Testis (tissue), 2 donors: ENCODE measurements around the gene PI4K2B.

ENCODE experiments used
- POLR2A ChIP-seq: fragments of 450-650 bp; IDR thresholded peaks from one replicate; pipeline ENCODE4 v1.6.1; 2017; ENCODE audit warnings: antibody characterized with exemption, mild to moderate bottlenecking, moderate library complexity
- TF ChIP-seq, protein P1 (sequence below), 3 experiments: fragments of 450-650 bp in 2 of 3; fragments of 200-600 bp in 1 of 3; sonication (generic) in 1 of 3; IDR thresholded peaks; one replicate each; pipeline ENCODE4 v1.5.1; 2016 to 2019; ENCODE audit warnings: antibody characterized with exemption in 3 of 3, mild to moderate bottlenecking in 2 of 3, moderate library complexity in 1 of 3

- TF ChIP-seq, protein P1, sequence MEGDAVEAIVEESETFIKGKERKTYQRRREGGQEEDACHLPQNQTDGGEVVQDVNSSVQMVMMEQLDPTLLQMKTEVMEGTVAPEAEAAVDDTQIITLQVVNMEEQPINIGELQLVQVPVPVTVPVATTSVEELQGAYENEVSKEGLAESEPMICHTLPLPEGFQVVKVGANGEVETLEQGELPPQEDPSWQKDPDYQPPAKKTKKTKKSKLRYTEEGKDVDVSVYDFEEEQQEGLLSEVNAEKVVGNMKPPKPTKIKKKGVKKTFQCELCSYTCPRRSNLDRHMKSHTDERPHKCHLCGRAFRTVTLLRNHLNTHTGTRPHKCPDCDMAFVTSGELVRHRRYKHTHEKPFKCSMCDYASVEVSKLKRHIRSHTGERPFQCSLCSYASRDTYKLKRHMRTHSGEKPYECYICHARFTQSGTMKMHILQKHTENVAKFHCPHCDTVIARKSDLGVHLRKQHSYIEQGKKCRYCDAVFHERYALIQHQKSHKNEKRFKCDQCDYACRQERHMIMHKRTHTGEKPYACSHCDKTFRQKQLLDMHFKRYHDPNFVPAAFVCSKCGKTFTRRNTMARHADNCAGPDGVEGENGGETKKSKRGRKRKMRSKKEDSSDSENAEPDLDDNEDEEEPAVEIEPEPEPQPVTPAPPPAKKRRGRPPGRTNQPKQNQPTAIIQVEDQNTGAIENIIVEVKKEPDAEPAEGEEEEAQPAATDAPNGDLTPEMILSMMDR (IDR thresholded peaks at IDR 0.05) = no peak
- no peak for TF ChIP-seq POLR2A
Observed at GRCh38 chr4:25235401-25235800, 1.6 kb downstream of the PI4K2B start.
